ENCODE data around the gene DSG3.

DSG3 gene

DNA sequence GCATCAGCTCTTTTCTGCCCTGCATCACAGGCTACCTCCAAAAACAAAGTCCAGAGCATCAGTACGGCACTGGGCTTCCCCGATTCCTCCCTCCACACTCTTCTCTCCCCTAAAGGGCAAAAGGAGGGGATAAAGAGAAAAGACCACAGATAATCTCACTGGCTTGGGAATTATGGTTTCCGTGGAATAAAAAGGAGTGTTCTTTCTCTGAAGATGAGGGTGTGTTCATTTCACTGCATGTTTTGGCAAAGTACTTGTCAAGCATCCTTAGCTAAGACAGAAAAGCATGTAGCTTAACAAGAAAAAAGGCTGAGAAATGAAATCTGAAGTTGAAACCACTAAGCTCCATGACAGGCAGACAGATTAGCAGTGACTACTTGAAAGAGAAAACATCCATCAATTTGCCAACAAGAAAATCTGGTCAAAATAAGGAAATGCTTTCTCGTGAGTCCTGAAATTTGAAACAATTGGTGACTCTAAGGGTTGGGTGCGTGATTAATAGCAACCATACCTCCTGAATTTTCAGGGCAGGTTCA lies 20.6 kb upstream of the DSG3 start:
- no peaks in the 10 kb centered on the region for H3K36me3 ChIP-seq
- H3K27me3 ChIP-seq: no peaks in the 10 kb centered on the region
- no peak overlapping the region for H3K4me3 ChIP-seq
- TF ChIP-seq, protein P1, sequence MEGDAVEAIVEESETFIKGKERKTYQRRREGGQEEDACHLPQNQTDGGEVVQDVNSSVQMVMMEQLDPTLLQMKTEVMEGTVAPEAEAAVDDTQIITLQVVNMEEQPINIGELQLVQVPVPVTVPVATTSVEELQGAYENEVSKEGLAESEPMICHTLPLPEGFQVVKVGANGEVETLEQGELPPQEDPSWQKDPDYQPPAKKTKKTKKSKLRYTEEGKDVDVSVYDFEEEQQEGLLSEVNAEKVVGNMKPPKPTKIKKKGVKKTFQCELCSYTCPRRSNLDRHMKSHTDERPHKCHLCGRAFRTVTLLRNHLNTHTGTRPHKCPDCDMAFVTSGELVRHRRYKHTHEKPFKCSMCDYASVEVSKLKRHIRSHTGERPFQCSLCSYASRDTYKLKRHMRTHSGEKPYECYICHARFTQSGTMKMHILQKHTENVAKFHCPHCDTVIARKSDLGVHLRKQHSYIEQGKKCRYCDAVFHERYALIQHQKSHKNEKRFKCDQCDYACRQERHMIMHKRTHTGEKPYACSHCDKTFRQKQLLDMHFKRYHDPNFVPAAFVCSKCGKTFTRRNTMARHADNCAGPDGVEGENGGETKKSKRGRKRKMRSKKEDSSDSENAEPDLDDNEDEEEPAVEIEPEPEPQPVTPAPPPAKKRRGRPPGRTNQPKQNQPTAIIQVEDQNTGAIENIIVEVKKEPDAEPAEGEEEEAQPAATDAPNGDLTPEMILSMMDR (IDR thresholded peaks at IDR 0.05): no peak
- no peaks in the 10 kb centered on the region for H3K9me3 ChIP-seq
- no peaks in the 10 kb centered on the region for H3K4me1 ChIP-seq
- H3K27ac ChIP-seq: no peak overlapping the region
- intact Hi-C loops (cut with DNase I; ENCODE audit: low total_unique reads): no loop called here
- no peak for DNase-seq

DNA sequence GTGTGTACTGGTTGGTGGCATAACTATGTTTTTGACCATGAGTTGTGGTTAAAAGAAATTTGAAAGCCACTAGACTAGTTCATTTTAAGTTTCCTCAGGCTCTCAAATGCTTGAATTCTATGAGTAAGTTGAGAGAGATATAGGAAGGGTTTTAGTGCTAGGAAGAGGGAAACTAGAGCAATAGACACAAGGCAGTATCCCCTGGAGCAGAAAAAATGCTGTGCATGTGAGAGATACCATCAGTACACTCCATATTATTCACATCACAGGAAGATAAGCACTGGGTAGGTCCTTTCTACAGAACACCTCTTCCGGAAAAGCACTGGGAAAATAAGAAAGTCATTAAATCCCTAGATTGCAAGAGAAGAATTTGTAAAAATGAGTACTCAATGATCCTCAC lies 19.3 kb upstream of the DSG3 start:
- DNase-seq: no peak
- TF ChIP-seq, protein P1 (IDR thresholded peaks at IDR 0.05): no peak
- intact Hi-C loops (cut with DNase I; ENCODE audit: low total_unique reads): no loop called here

DNA sequence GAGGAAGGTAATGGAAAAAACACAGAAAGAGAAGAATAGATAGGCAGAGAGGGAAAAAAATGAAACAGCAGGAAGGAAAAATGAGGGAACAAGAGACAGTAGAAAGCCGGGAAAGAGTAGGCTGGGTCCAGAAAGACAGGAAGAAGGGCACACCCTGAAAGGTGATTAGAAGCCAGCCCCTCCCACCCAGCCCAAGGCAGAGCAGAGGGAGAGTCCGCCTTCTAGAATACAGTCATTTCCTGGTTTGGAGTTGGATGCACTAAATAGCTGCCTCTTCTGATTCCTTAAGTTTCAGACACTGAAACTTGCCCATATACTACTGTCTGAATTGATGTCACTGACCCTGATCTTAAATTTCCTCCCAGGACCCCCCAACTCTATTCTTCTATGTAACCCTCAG lies 17.9 kb upstream of the DSG3 start:
- no peaks in the 10 kb centered on the region for H3K4me1 ChIP-seq
- no peaks in the 10 kb centered on the region for H3K27me3 ChIP-seq
- intact Hi-C loops (cut with DNase I; ENCODE audit: low total_unique reads): no loop called here
- no peak overlapping the region for H3K27ac ChIP-seq
- TF ChIP-seq, protein P1 (IDR thresholded peaks at IDR 0.05): no peak
- H3K9me3 ChIP-seq: peaks cover 0 to 3% (median 0%) of the 10 kb centered on the region in 3 donors
- no peaks in the 10 kb centered on the region for H3K36me3 ChIP-seq
- no peak overlapping the region for H3K4me3 ChIP-seq
- DNase-seq: no peak

More for the DNA sequence above, 19.3 kb upstream of the DSG3 start:
- Histone ChIP-seq H3K4me3 (no peak overlapping the region), H3K9me3 (peaks cover 0 to 3% (median 0%) of the 10 kb centered on the region in 3 donors), H3K4me1 (no peaks in the 10 kb centered on the region), H3K27ac (no peak overlapping the region), H3K27me3 (no peaks in the 10 kb centered on the region), H3K36me3 (no peaks in the 10 kb centered on the region)

DNA sequence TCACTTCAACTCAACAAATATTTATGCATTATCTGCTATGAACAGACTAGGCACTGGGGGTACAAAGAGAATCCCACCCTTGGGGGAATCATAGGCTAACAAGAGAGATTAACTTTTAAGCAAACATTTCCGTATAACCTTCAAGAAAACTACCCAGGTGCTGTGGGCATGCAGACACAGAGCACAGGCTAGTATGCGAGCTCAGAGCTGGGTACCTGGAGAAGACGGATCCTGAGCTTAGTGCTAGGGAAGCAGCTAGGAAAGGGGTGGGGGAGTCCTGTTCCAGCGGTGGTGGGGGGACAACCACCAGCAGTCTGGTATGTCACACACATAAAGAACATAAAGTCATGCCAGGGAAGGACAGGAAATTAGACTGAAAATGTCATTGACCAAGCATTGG lies 17.5 kb upstream of the DSG3 start:
- TF ChIP-seq, protein P1 (IDR thresholded peaks at IDR 0.05): no peak
- intact Hi-C loops (cut with DNase I; ENCODE audit: low total_unique reads): no loop called here

DNA sequence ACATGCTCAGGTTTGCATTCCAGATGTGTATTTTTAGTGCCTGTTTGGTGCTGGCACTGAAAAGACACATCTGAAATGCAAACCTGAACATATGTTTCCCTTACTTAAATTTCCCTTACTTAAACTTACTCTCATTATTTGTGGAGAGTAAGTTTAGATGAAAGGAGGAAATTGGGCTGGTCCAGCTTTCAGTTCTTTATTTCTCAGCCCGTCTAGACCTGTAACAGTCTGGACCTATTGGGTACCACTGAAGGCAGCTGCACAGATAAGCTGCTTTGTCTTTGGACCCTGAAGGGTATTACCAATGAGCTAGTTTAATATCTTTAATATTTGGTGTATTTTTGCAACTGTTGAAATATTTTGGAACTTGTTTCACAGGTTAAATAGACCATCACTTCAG lies 17.0 kb upstream of the DSG3 start:
- intact Hi-C loops (cut with DNase I; ENCODE audit: low total_unique reads): no loop called here
- DNase-seq: no peak
- Histone ChIP-seq H3K4me3 (no peak overlapping the region), H3K9me3 (peaks cover 0 to 3% (median 0%) of the 10 kb centered on the region in 3 donors), H3K27me3 (no peaks in the 10 kb centered on the region), H3K4me1 (no peaks in the 10 kb centered on the region), H3K27ac (no peak overlapping the region), H3K36me3 (no peaks in the 10 kb centered on the region)
- TF ChIP-seq, protein P1 (IDR thresholded peaks at IDR 0.05): no peak

More for the DNA sequence above, 17.5 kb upstream of the DSG3 start:
- no peaks in the 10 kb centered on the region for H3K4me1 ChIP-seq
- DNase-seq: no peak
- peaks cover 0 to 3% (median 0%) of the 10 kb centered on the region in 3 donors for H3K9me3 ChIP-seq
- H3K4me3 ChIP-seq: no peak overlapping the region
- no peaks in the 10 kb centered on the region for H3K27me3 ChIP-seq
- no peaks in the 10 kb centered on the region for H3K36me3 ChIP-seq
- H3K27ac ChIP-seq: no peak overlapping the region

DNA sequence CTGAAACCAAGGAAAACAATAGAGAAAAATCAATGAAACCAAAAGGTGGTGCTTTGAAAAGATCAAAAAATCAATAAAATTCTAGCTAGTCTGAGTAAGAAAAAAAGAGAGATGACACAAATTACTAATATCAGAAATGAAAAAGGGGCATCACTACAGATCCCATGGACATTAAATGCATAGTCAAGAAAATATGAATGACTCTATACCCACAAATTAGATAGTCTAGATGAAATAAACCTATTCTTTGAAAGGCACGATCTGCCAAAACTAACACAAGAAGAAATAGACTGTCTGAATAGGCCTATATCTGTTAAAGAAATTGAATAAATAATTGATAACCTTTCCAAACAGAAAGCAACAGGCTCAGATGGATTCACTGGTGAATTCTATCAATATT lies 15.2 kb upstream of the DSG3 start:
- DNase-seq: no peak
- no peak overlapping the region for H3K27ac ChIP-seq
- H3K27me3 ChIP-seq: no peaks in the 10 kb centered on the region
- TF ChIP-seq, protein P1 (IDR thresholded peaks at IDR 0.05): no peak
- H3K36me3 ChIP-seq: no peaks in the 10 kb centered on the region
- H3K4me3 ChIP-seq: no peak overlapping the region
- H3K9me3 ChIP-seq: peaks cover 0 to 3% (median 0%) of the 10 kb centered on the region in 3 donors
- no peaks in the 10 kb centered on the region for H3K4me1 ChIP-seq
- intact Hi-C loops (cut with DNase I; ENCODE audit: low total_unique reads): no loop called here
